Left lung (tissue), 10 donors: ENCODE measurements around the gene EPHA4. TPM values are rescaled to one million over a fixed set of nuclear protein-coding genes. Genes with fewer than 3 reads are reported as not detected.

Experiments
- ATAC-seq: fragments of 200-7000 bp; cut with Tn5 transposase; one replicate; pipeline ENCODE4 v1.9.1; 2020; ENCODE audit warnings: moderate library complexity
- DNase-seq, 4 donors: peaks; one replicate each; pipeline ENCODE4 v3.0.0-alpha.2; 2013 to 2020
- H3K27ac ChIP-seq, 2 donors: fragments of 200-600 bp; sonication (generic) in 1 of 2; one replicate each; pipeline versions ENCODE4 v1.5.0 to v1.8.0; 2020 to 2021
- H3K27me3 ChIP-seq, 2 donors: fragments of 200-600 bp; sonication (generic) in 1 of 2; one replicate each; pipeline versions ENCODE4 v1.5.0 to v1.8.0; 2020 to 2021
- H3K36me3 ChIP-seq, 2 donors: fragments of 200-600 bp; sonication (generic) in 1 of 2; one replicate each; pipeline versions ENCODE4 v1.5.0 to v1.8.0; 2020 to 2021
- H3K4me1 ChIP-seq, 2 donors: fragments of 200-600 bp; one replicate each; pipeline ENCODE4 v1.8.0; 2021
- H3K4me3 ChIP-seq, 2 donors: fragments of 200-600 bp; sonication (generic) in 1 of 2; one replicate each; pipeline versions ENCODE4 v1.5.0 to v1.8.0; 2020 to 2021; ENCODE audit warnings: mild to moderate bottlenecking in 1 of 2
- H3K9me3 ChIP-seq, 2 donors: fragments of 200-600 bp; sonication (generic) in 1 of 2; one replicate each; pipeline versions ENCODE4 v1.5.0 to v1.8.0; 2020 to 2021
- CTCF ChIP-seq, 2 donors: fragments of 200-600 bp; sonication (generic) in 1 of 2; IDR thresholded peaks; one replicate each; pipeline versions ENCODE4 v1.5.0 to v1.8.0; 2021; ENCODE audit warnings: antibody characterized with exemption in 2 of 2
- intact Hi-C, 2 donors: fragments of 100-400 bp; cut with DNase I; formaldehyde crosslinking; loops; one replicate each; pipeline versions ENCODE4 v1.11.2 to v1.14.2; 2022
- polyA plus RNA-seq, 6 donors: library from polyadenylated mRNA; unstranded; fragments of 120-200 nt; gene quantifications; one replicate each; pipeline ENCODE4 v1.2.1, GENCODE V29; 2013; ENCODE audit not compliant: insufficient read length in 6 of 6
- total RNA-seq, 2 donors: library from RNA; stranded (reverse); fragmentation: NEBNext Ultra II Directional; extraction: Animal tissue kit (Norgen Biotek cat#: 25700); gene quantifications; one replicate each; pipeline ENCODE4 v1.2.1, GENCODE V29; 2021
- donor health status: DM: no; HTN: yes; CAD: no.
- donor health status: DM: no; HTN: no; CAD: no.

EPHA4 gene
- total and polyA plus RNA-seq, 8 donors: 17.7 to 41.0 (median 24.8) TPM

- Histone ChIP-seq H3K9me3 (no peaks in the 10 kb centered on the region), H3K27ac (no peak overlapping the region), H3K4me1 (no peaks in the 10 kb centered on the region), H3K36me3 (no peaks in the 10 kb centered on the region), H3K4me3 (no peak overlapping the region), H3K27me3 (no peaks in the 10 kb centered on the region)
- ATAC-seq (no peak), DNase-seq (no peak)
- TF ChIP-seq CTCF (IDR thresholded peaks at IDR 0.05): no peak
- intact Hi-C loops: no loop called here
Measured at GRCh38 chr2:221400411-221400810, 171.7 kb downstream of the EPHA4 start.

- intact Hi-C loops: no loop called here
- TF ChIP-seq CTCF (IDR thresholded peaks at IDR 0.05): no peak
- no peaks in the 10 kb centered on the region for H3K27me3 ChIP-seq
- ATAC-seq (no peak), DNase-seq (no peak)
- no peaks in the 10 kb centered on the region for H3K4me1 ChIP-seq
- H3K4me3 ChIP-seq: no peak overlapping the region
- H3K36me3 ChIP-seq: no peaks in the 10 kb centered on the region
- H3K9me3 ChIP-seq: no peaks in the 10 kb centered on the region
- no peak overlapping the region for H3K27ac ChIP-seq
Measured at GRCh38 chr2:221399183-221399582, 172.9 kb downstream of the EPHA4 start.

GRCh38 chr2:221397187-221397586 lies 174.9 kb downstream of the EPHA4 start:
- no peak for DNase-seq
- H3K9me3 ChIP-seq: no peaks in the 10 kb centered on the region
- H3K27ac ChIP-seq: no peak overlapping the region
- H3K27me3 ChIP-seq: no peaks in the 10 kb centered on the region
- no peak for ATAC-seq
- no peak for TF ChIP-seq CTCF (IDR thresholded peaks at IDR 0.05)
- intact Hi-C loops: no loop called here
- H3K4me1 ChIP-seq: no peaks in the 10 kb centered on the region
- H3K36me3 ChIP-seq: no peaks in the 10 kb centered on the region
- no peak overlapping the region for H3K4me3 ChIP-seq

- no peaks in the 10 kb centered on the region for H3K4me1 ChIP-seq
- TF ChIP-seq CTCF (IDR thresholded peaks at IDR 0.05): no peak
- H3K27me3 ChIP-seq: no peaks in the 10 kb centered on the region
- H3K27ac ChIP-seq: no peak overlapping the region
- no peaks in the 10 kb centered on the region for H3K9me3 ChIP-seq
- ATAC-seq (no peak), DNase-seq (no peak)
- intact Hi-C loops: no loop called here
- H3K36me3 ChIP-seq: no peaks in the 10 kb centered on the region
- H3K4me3 ChIP-seq: no peak overlapping the region
Measured at GRCh38 chr2:221392228-221392881, 179.7 kb downstream of the EPHA4 start.

GRCh38 chr2:221390878-221391277 lies 181.2 kb downstream of the EPHA4 start:
- H3K27ac ChIP-seq: no peak overlapping the region
- DNase-seq: no peak
- no peaks in the 10 kb centered on the region for H3K9me3 ChIP-seq
- no peak overlapping the region for H3K4me3 ChIP-seq
- H3K27me3 ChIP-seq: no peaks in the 10 kb centered on the region
- no peak for TF ChIP-seq CTCF (IDR thresholded peaks at IDR 0.05)
- ATAC-seq: no peak
- intact Hi-C loops: no loop called here
- no peaks in the 10 kb centered on the region for H3K36me3 ChIP-seq
- no peaks in the 10 kb centered on the region for H3K4me1 ChIP-seq
